ENCODE results near the gene CAPN12. TPM values are rescaled to one million over a fixed set of nuclear protein-coding genes. Genes with fewer than 3 reads are reported as not detected.
A peak's percentile ranks its signal among the peaks of the same experiment; 100 is the strongest.
"Not testable (repeated sequence)": the region's sequence is repeated elsewhere in the genome, so short reads cannot be mapped to it uniquely, and the experiment has no call there.

Gene CAPN12
- total and polyA plus RNA-seq, 12 donors: 0.39 to 23.1 (median 3.7) TPM; not detected in 1

DNA sequence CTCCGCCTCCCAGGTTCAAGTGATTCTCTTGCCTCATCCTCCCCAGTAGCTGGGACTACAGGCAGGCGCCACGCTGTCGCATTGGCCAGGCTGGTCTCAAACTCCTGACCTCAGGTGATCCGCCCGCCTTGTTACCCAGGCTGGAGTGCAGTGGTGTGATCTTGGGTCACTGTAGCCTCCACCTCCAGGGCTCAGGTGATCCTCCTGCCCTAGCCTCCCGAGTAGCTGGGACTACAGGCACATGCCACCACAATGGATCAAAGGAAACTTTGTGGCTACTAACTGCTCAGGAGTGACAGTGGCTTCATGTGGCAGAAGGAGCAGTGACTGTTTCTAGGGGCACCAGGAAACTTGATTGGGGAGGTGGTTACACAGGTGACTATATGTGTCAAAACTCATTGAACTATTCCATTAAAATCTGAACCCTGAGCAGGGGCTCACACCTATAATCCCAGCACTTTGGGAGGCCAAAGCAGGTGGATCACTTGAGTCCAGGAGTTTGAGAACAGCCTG is 41.0 kb upstream of the CAPN12 start:
- Histone ChIP-seq H3K4me1 (replicated peaks in 1 of 2) (no peaks in the 10 kb centered on the region), H3K36me3 (replicated peaks in 1 of 2) (no peaks in the 10 kb centered on the region), H3K4me3 (no peak overlapping the region), H3K9me3 (replicated peaks in 1 of 3) (no peaks in the 10 kb centered on the region), H3K27me3 (no peaks in the 10 kb centered on the region), H3K27ac (peak overlapping the region in 2 of 5 donors; percentile 36 to 64)
- no peak for TF ChIP-seq POLR2A (IDR thresholded peaks at IDR 0.05)
- TF ChIP-seq, protein P1, sequence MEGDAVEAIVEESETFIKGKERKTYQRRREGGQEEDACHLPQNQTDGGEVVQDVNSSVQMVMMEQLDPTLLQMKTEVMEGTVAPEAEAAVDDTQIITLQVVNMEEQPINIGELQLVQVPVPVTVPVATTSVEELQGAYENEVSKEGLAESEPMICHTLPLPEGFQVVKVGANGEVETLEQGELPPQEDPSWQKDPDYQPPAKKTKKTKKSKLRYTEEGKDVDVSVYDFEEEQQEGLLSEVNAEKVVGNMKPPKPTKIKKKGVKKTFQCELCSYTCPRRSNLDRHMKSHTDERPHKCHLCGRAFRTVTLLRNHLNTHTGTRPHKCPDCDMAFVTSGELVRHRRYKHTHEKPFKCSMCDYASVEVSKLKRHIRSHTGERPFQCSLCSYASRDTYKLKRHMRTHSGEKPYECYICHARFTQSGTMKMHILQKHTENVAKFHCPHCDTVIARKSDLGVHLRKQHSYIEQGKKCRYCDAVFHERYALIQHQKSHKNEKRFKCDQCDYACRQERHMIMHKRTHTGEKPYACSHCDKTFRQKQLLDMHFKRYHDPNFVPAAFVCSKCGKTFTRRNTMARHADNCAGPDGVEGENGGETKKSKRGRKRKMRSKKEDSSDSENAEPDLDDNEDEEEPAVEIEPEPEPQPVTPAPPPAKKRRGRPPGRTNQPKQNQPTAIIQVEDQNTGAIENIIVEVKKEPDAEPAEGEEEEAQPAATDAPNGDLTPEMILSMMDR (IDR thresholded peaks at IDR 0.05): no peak
- WGBS, 4 donors: 92 to 100% (median 96%) methylated on average over 1 to 7 of the region's 7 CpGs
- no peak for DNase-seq
- intact Hi-C loops (cut with DNase I): no loop called here

DNA sequence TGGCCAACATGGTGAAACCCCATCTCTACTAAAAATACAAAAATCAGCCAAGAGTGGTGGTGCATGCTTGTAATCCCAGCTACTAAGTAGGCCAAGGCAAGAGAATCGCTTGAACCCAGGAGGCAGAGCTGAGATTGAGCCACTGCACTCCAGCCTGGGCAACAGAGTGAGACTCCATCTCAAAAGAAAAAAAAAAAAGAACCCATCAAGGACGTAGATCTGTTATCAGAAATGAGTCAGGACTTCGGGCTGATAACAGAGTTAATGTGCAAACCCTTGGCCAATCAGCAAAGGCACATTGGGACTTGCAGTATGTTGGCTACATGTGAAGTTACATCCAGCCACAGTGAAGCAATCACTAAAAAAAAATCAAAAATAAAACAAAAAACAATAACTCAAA is 40.0 kb upstream of the CAPN12 start:
- H3K4me3 ChIP-seq: no peak overlapping the region
- H3K27ac ChIP-seq: peak overlapping the region in 3 of 5 donors; percentile 9 to 67 (median 64)
- H3K4me1 ChIP-seq (replicated peaks in 1 of 2): no peaks in the 10 kb centered on the region
- DNase-seq: peak in 6 of 7 donors; percentile 69 to 89 (median 78)
- intact Hi-C loops (cut with DNase I): no loop called here
- H3K9me3 ChIP-seq (replicated peaks in 1 of 3): no peaks in the 10 kb centered on the region
- H3K36me3 ChIP-seq (replicated peaks in 1 of 2): no peaks in the 10 kb centered on the region
- 35 to 48% (median 40%) methylated on average over 3 of the region's 3 CpGs for WGBS, 4 donors
- no peak for TF ChIP-seq POLR2A (IDR thresholded peaks at IDR 0.05)
- TF ChIP-seq, protein P1 (IDR thresholded peaks at IDR 0.05): no peak
- H3K27me3 ChIP-seq: no peaks in the 10 kb centered on the region

DNA sequence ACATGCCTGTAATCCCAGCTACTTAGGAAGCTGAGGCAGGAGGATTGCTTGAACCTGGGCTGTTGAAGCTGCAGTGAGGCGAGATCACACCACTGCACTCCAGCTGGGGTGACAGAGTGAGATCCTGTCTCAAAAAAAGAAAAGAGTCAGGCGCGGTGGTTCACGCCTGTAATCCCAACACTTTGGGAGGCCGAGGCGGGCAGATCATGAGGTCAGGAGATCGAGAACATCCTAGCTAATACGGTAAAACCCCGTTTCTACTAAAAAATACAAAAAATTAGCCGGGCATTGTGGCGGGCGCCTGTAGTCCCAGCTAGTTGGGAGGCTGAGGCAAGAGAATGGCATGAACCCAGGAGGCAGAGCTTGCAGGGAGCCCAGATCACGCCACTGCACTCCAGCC is 37.9 kb upstream of the CAPN12 start:
- not testable (repeated sequence) for DNase-seq

DNA sequence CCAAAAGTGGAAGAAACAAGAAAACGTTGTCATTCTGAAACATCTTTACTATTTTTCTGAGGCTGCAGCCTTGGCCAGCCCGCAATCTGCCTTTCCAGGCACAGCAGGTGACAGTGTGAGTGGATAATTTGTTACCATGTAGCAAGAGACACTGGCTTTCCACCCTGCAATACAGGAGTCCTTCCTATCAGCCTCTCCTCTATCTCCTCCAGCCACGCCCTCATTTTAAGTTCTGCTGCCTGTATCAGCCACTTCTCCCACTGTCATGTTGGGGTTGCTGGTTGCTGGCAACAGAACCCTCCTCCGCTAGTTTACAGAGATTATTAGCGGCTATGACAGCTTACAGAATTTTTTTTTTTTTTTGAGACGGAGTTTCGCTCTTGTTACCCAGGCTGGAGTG is 36.8 kb upstream of the CAPN12 start:
- H3K27ac ChIP-seq: no peak overlapping the region
- no peaks in the 10 kb centered on the region for H3K36me3 ChIP-seq (replicated peaks in 1 of 2)
- H3K4me3 ChIP-seq: no peak overlapping the region
- WGBS, 4 donors: 63 to 71% (median 68%) methylated on average over 7 of the region's 7 CpGs
- intact Hi-C loops (cut with DNase I): no loop called here
- TF ChIP-seq, protein P1 (IDR thresholded peaks at IDR 0.05): no peak
- TF ChIP-seq POLR2A (IDR thresholded peaks at IDR 0.05): no peak
- H3K27me3 ChIP-seq: no peaks in the 10 kb centered on the region
- H3K4me1 ChIP-seq (replicated peaks in 1 of 2): peaks cover 0 to 4% of the 10 kb centered on the region in 2 donors
- H3K9me3 ChIP-seq (replicated peaks in 1 of 3): no peaks in the 10 kb centered on the region
- DNase-seq: peak in 2 of 7 donors; percentile 24 to 30

More for the DNA sequence above, 37.9 kb upstream of the CAPN12 start:
- H3K27ac ChIP-seq; H3K27me3 ChIP-seq; intact Hi-C loops (cut with DNase I); H3K9me3 ChIP-seq (replicated peaks in 1 of 3); H3K4me1 ChIP-seq (replicated peaks in 1 of 2); H3K36me3 ChIP-seq (replicated peaks in 1 of 2); H3K4me3 ChIP-seq: not testable (repeated sequence)
- WGBS, 4 donors: 93 to 95% (median 95%) methylated on average over 12 to 13 of the region's 13 CpGs

DNA sequence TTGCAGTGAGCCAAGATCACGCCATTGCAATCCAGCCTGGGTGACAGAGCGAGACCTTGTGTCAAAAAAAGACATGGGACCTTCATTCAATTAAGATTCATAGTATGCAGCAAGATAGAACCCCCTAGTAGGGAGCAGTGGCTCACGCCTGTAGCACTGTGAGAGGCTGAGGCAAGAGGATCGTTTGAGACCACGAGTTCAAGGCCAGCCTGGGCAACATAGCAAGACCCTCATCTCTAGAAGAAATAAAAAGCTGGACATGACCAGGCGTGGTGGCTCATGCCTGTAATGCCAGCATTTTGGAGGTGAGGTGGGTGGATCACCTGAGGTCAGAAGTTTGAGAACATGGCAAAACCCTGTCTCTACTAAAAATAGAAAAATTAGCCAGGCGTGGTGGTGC is 36.2 kb upstream of the CAPN12 start:
- H3K27ac ChIP-seq: no peak overlapping the region
- no peak overlapping the region for H3K4me3 ChIP-seq
- TF ChIP-seq POLR2A (IDR thresholded peaks at IDR 0.05): no peak
- TF ChIP-seq, protein P1 (IDR thresholded peaks at IDR 0.05): no peak
- DNase-seq: no peak
- WGBS, 4 donors: 78 to 86% (median 81%) methylated on average over 7 of the region's 7 CpGs
- intact Hi-C loops (cut with DNase I): no loop called here
- H3K9me3 ChIP-seq (replicated peaks in 1 of 3): no peaks in the 10 kb centered on the region
- no peaks in the 10 kb centered on the region for H3K27me3 ChIP-seq
- peaks cover 0 to 4% of the 10 kb centered on the region in 2 donors for H3K4me1 ChIP-seq (replicated peaks in 1 of 2)
- H3K36me3 ChIP-seq (replicated peaks in 1 of 2): no peaks in the 10 kb centered on the region
